SK-N-MC (cell line): ENCODE data around the gene USP32.

Source experiments
- EZH2 ChIP-seq: fragments of 200-600 bp; sonication (generic); IDR thresholded peaks from one replicate; pipeline ENCODE4 v1.6.1; 2017; ENCODE audit warnings: antibody characterized with exemption
- FOXP2 ChIP-seq: optimal IDR thresholded peaks from 2 replicates; pipeline ENCODE3; 2011; ENCODE audit warnings: mild to moderate bottlenecking, moderate library complexity; ENCODE audit not compliant: insufficient read depth; ENCODE audit errors: extremely low read length, control extremely low read depth

- TF ChIP-seq EZH2 (no peak), FOXP2 (no peak)
Observed at GRCh38 chr17:60231234-60231633, 160.7 kb downstream of the USP32 start.
